Gastroesophageal sphincter (tissue), 3 donors: ENCODE measurements around the gene KLF7.

Experiments
- CTCF ChIP-seq, 4 experiments: fragments of 200-600 bp in 2 of 4; fragments of 450-650 bp in 2 of 4; sonication (generic) in 1 of 4; IDR thresholded peaks; one replicate each; pipeline ENCODE4 v1.5.1; 2017 to 2019; ENCODE audit warnings: antibody characterized with exemption in 4 of 4, mild to moderate bottlenecking in 2 of 4, moderate library complexity in 2 of 4
- EP300 ChIP-seq: sonication (generic); formaldehyde crosslinking; IDR thresholded peaks from one replicate; pipeline ENCODE4 v1.6.1; 2017; ENCODE audit warnings: antibody characterized with exemption, mild to moderate bottlenecking
- POLR2A ChIP-seq, 2 donors: fragments of 450-650 bp; IDR thresholded peaks; one replicate each; pipeline ENCODE4 v1.6.1; 2017; ENCODE audit warnings: antibody characterized with exemption in 2 of 2, mild to moderate bottlenecking in 2 of 2, moderate library complexity in 1 of 2
- POLR2AphosphoS5 ChIP-seq: sonication (generic); formaldehyde crosslinking; IDR thresholded peaks from one replicate; pipeline ENCODE4 v1.6.1; 2017; ENCODE audit warnings: antibody characterized with exemption

DNA sequence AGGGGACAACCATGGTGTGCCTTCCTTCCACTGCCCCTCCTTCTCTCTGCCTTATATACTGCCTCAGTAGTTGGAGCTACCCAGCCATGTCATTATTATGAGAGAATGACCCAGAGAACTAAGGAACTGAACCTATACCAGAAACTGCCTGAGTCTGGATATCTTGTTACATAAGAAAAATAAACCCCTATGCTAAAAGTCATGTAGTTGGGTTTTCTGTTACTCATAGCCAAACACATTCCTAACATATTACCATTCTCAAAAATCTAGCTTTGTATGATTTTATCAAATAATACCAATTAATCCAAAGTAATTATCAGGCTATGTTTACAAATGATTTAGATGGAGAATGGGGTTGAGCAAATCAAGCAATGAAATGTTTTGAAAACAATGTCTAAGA lies 15.0 kb upstream of the KLF7 start:
- no peak for TF ChIP-seq CTCF (IDR thresholded peaks at IDR 0.05)
- TF ChIP-seq POLR2A (IDR thresholded peaks at IDR 0.05) = no peak
- TF ChIP-seq POLR2AphosphoS5 = no peak
- TF ChIP-seq EP300 = no peak
